Skeletal muscle satellite cell (primary cell): ENCODE measurements around the gene RIPOR3.
"Not testable (repeated sequence)": the region's sequence is repeated elsewhere in the genome, so short reads cannot be mapped to it uniquely, and the experiment has no call there.

Experiments
- H3K27me3 ChIP-seq: 2 replicates; pipeline ENCODE4 v1.7.0; 2013; ENCODE audit warnings: low read length; ENCODE audit not compliant: control insufficient read depth, insufficient read depth
- H3K36me3 ChIP-seq: 2 replicates; pipeline ENCODE4 v1.7.0; 2013; ENCODE audit warnings: mild to moderate bottlenecking, control low read depth, low read length; ENCODE audit not compliant: insufficient read depth
- H3K4me1 ChIP-seq: 2 replicates; pipeline ENCODE4 v1.7.0; 2013; ENCODE audit warnings: low read length; ENCODE audit not compliant: control insufficient read depth, insufficient read depth
- H3K4me2 ChIP-seq: 2 replicates; pipeline ENCODE4 v1.7.0; 2013; ENCODE audit warnings: mild to moderate bottlenecking, low read length
- H3K4me3 ChIP-seq: 2 replicates; pipeline ENCODE4 v1.7.0; 2013; ENCODE audit warnings: low read length
- H3K9ac ChIP-seq: 2 replicates; pipeline ENCODE4 v1.7.0; 2013; ENCODE audit warnings: mild to moderate bottlenecking, low read depth, low read length, moderate library complexity
- H3K9me3 ChIP-seq: replicated peaks from 2 replicates; pipeline ENCODE4 v1.7.0; 2013; ENCODE audit warnings: mild to moderate bottlenecking, control low read depth, low read length

RIPOR3 gene

DNA sequence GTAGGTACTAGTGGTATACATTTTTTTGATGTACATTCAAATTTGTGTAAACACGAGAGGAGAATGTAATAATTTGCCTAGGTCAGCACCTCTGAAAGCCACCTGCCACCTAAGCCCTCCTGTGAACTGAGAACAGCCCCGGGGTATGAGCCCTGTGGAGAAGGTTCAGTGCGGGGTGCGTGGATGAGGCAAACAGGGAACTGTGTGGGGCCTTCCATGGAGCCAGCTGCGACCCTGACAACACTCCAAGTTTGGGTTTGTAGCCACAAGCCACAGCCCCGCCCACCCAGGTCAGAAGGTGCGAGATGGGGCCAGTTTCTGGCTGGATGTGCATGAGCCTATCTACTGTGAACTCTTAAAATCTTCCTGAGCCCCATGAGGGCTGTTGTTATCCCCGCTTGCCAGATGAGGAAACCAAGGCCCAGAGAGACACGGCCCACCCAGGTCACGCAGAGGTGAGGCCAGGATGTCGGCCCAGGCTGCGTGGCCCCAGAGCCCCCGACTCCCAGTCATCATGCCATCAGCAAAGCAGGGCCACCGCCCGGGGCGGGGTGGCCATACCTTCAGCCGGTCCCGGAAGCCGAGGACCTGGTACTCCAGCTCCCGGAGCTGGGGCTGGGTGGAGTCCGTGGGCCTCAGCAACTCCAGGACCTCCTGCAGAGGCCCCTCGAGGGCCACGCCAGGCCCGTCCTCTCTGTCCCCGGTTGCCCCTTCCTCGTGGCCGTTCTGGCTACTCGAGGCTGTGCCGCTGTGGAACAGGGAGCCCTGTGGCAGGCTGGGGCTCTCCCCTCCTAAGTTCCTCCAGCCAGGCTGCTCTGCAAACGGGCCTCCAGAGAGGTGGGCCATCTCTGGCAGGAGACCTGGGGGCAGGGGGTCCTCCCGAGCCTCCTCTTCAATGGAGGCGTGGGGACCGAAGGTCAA is 89.6 kb downstream of the RIPOR3 start:
- Histone ChIP-seq H3K9me3 (no peaks in the 10 kb centered on the region), H3K4me1 (no peaks in the 10 kb centered on the region), H3K4me2 (no peak overlapping the region), H3K36me3 (no peaks in the 10 kb centered on the region), H3K9ac (no peak overlapping the region), H3K27me3 (peaks cover 13% of the 10 kb centered on the region), H3K4me3 (no peak overlapping the region)

DNA sequence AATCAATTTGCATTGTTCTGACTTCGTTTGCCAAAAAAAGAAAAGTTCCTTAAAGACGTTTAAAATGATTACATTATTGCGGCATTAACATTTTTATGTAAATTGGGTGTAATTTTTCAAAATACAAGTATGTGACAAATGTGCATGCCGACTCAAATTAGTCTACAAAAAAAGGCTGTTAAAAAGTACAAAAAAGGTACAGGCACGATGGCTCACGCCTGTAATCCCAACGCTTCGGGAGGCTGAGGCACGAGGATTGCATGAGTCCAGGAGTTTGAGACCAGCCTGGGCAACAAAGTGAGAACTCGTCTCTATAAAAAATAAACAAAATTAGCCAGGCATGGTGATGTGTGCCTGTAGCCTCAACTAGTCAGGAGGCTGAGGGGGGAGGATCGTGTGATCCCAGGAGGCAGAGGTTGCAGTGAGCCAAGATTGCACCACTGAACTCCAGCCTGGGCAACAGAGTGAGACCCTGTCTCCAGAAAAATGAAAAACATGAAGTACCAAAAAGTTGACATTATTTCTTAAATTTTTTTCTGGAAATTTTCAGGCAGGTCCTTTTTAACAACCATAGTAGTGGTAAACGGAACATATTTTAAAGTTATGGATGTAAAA is 91.0 kb downstream of the RIPOR3 start:
- Histone ChIP-seq H3K4me3 (no peak overlapping the region), H3K9ac (no peak overlapping the region)

DNA sequence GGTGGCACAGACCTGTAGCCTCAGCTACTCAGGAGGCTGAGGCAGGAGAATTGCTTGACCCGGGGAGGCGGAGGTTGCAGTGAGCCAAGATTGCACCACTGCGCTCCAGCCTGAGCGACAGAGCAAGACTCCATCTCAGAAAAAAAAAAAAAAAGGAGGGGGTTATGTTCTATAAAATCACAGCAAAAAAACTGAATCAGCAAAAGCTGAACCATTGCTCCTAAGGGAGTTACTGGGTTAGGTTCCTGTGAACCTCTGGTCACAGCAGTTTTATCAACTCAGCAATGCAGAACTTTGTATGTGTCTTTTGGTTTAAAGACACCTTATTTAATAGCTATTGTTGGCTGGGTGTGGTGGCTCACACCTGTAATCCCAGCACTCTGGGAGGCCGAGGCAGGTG is 92.6 kb downstream of the RIPOR3 start:
- not testable (repeated sequence) for H3K36me3 ChIP-seq, H3K4me1 ChIP-seq, H3K9ac ChIP-seq, H3K4me3 ChIP-seq, H3K4me2 ChIP-seq, H3K9me3 ChIP-seq
- peaks cover 37% of the 10 kb centered on the region for H3K27me3 ChIP-seq

More for the DNA sequence above, 91.0 kb downstream of the RIPOR3 start:
- Histone ChIP-seq H3K4me2 (no peak overlapping the region), H3K36me3 (no peaks in the 10 kb centered on the region), H3K9me3 (no peaks in the 10 kb centered on the region), H3K27me3 (peaks cover 26% of the 10 kb centered on the region), H3K4me1 (no peaks in the 10 kb centered on the region)

DNA sequence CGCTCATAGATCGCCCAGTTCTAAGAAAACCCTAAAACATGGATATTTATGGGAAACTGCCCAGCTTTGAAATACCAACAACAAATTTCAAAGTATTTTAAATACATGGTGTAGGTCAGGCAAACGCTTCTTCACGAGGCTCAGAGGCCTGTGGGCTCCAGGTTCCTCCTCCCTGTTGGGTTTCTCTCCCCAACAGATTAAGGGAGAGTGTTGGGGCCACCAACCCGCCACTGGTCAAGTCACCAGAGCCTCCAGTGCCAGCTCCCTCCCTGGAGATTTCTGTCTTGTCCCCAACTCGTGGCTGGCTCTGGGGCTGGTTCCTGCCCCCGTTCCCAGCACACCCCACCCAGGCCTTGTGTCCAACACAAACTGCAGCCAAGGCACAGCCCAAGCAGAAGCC is 93.3 kb downstream of the RIPOR3 start:
- Histone ChIP-seq H3K4me3 (no peak overlapping the region), H3K4me2 (no peak overlapping the region), H3K9ac (no peak overlapping the region), H3K36me3 (no peaks in the 10 kb centered on the region), H3K4me1 (peaks cover 4% of the 10 kb centered on the region), H3K9me3 (no peaks in the 10 kb centered on the region), H3K27me3 (peaks cover 41% of the 10 kb centered on the region)

DNA sequence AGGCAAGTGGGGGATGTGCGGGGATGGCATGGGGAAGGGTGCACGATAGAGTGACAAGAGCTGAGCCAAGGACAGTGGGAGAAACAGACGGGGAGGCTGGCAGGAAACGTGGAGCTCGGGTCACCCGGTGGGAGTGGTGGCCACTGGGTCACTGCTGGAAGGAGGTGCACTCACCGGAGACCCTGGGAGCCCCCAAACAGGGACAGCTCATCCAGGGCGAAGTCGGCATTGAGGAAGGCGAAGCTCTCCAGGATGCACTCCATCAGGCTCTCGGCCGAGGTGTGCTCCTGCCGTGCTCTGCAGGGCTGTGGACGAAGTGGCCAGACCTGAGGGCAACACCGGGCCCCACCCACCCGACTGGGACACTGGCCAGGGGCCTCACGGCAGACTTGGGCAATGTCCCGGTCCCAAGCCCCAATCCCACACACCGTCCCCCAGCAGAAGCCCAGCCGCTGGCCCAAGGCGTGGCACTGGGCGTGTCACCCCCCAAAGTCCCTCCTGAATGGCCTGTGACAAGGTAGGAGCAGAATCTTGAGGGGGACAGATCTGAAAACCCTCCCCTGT is 93.9 kb downstream of the RIPOR3 start:
- Histone ChIP-seq H3K27me3 (peaks cover 45% of the 10 kb centered on the region), H3K9ac (no peak overlapping the region), H3K4me3 (no peak overlapping the region), H3K4me1 (peaks cover 4% of the 10 kb centered on the region), H3K36me3 (no peaks in the 10 kb centered on the region), H3K4me2 (no peak overlapping the region), H3K9me3 (no peaks in the 10 kb centered on the region)

DNA sequence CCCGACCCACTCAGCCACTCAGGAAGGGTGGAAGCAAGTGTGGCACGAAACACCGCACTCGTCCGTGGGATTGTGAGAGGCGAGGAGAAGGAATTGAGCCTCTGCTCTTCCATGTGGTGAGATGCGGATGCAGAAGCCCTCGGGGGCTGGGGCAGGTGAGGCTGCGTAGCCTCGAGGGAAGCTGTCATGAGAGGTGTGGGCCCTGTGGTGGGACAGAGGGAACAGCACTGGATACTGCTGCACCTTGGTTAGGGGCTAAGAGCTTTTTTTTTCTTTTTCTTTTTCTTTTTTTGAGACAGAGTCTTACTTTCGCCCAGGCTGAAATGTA is 94.7 kb downstream of the RIPOR3 start:
- H3K27me3 ChIP-seq: peaks cover 45% of the 10 kb centered on the region
- H3K4me1 ChIP-seq: peaks cover 7% of the 10 kb centered on the region
- H3K4me3 ChIP-seq: no peak overlapping the region
- no peak overlapping the region for H3K4me2 ChIP-seq
- H3K9ac ChIP-seq: no peak overlapping the region
- no peaks in the 10 kb centered on the region for H3K36me3 ChIP-seq
- no peaks in the 10 kb centered on the region for H3K9me3 ChIP-seq

DNA sequence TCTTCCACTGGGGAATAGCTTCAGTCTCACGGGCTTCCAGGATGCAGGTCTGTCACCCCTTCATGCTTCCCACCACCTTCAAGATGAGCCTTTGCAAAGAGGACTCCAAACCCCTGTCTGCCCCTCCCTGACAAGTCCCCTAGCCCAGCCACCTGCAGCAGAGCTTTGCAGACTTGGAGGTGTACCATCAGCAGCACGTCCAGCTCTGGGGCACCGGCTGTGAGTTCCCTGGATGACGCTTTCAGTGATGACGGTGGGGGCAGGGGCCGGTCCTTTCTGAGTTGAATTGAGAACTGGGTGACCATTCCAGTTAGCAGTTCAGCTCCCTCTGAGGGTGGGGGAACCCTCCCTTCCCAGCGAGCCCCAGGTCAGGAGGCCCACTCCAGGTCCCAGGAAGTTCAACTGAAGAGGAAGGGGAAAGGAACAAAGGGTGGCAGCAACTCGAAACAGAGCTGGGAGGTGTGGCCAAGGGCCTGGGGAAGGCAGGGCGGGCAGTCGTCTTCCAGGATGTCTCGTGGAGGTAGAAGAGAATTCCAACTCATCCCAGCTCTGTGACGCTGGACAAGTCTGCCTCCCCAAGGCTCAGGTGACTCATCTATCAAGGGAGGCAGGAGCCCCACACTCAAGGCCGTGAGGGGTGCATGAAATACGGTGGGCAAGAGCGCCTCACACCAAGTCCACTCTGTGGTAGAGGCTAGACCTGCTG is 95.2 kb downstream of the RIPOR3 start:
- H3K4me2 ChIP-seq: no peak overlapping the region
- H3K4me3 ChIP-seq: no peak overlapping the region
- no peak overlapping the region for H3K9ac ChIP-seq
- H3K4me1 ChIP-seq: peaks cover 7% of the 10 kb centered on the region
- no peaks in the 10 kb centered on the region for H3K9me3 ChIP-seq
- H3K36me3 ChIP-seq: no peaks in the 10 kb centered on the region
- peaks cover 45% of the 10 kb centered on the region for H3K27me3 ChIP-seq

DNA sequence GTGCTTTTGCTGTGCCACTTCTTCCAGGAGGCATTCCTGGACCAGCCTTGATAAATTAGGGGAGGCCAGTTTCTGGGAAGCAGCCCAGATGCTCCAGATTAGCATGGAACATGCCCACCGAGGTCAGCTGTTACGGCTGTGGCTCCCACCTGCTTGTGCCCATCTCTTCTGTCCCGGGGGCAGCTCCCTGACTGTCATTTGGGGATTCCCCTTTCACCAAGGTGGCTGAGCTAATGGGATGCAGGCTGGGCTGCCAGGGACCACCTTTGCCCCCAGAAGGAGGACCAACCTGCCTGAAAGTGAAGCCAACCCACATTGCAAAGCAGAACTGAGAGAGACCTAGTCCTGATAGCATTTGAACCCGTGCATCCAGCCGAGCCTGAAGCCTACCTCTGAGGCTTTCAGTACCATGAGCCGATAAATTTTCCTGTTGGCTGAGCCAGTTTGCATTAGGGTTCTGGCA is 95.9 kb downstream of the RIPOR3 start:
- Histone ChIP-seq H3K4me3 (no peak overlapping the region), H3K9me3 (no peaks in the 10 kb centered on the region), H3K4me2 (no peak overlapping the region), H3K4me1 (peaks cover 7% of the 10 kb centered on the region), H3K27me3 (peaks cover 45% of the 10 kb centered on the region), H3K9ac (no peak overlapping the region), H3K36me3 (peaks cover 4% of the 10 kb centered on the region)

DNA sequence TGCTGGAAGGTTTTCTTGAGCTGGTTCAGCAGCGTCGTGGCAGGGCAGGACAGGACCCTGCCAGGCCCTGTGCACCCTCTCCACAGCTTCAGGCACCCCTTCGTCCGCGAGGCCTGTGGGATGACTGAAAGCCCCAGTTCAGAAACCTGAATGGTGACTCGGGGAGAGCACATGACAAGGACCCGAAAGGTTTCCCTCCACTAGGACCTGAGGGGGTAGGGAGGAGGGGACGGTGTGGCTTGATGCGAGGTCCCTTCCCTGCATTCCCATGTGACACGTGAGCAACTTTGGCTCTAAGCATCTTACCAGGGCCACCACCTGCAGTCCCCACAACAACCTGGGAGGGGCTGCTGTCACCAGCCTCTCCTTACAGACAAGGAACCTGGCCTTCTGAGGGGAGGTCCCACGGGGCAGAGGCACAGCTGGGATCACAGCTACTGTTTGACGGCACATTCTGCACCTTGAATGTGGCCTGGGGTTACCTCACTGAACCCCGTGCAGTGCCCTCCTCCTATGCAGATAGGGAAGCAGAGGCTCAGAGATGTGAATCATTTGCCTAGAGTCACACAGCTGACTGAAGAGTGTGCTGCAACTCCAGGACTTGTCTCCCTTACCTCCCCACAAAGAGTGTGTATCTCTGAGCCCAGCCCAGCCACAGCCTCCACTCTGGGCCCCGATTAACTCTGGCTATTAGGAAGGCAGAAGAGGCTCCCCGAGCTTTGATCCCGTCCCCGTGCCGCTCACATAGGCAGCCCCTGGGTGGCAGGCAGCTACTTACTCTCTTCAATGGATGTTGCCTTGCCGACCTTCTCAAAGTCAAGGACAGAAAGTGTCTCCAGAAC is 96.5 kb downstream of the RIPOR3 start:
- Histone ChIP-seq H3K4me1 (peaks cover 7% of the 10 kb centered on the region), H3K36me3 (peaks cover 11% of the 10 kb centered on the region), H3K9me3 (no peaks in the 10 kb centered on the region), H3K9ac (no peak overlapping the region), H3K27me3 (peaks cover 42% of the 10 kb centered on the region), H3K4me2 (no peak overlapping the region), H3K4me3 (no peak overlapping the region)

DNA sequence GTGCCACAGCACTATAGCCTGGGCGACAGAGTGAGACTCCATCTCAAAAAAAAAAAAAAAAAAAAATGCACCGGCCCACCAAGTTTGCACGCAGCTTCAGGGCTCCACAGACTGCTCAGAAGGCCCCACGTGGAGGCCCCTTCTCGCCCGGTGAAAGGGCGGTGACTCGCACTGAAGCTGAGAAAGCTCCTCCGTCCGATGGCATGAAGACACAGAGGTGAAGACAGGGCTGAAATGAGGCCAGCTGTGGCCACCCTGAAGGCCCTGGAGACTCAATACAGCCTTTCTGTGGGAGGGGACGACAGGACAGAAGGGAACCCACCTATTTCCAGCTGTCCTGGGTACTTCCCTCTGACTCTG is 97.1 kb downstream of the RIPOR3 start:
- H3K4me3 ChIP-seq: no peak overlapping the region
- peaks cover 38% of the 10 kb centered on the region for H3K27me3 ChIP-seq
- no peaks in the 10 kb centered on the region for H3K9me3 ChIP-seq
- peaks cover 7% of the 10 kb centered on the region for H3K4me1 ChIP-seq
- no peak overlapping the region for H3K9ac ChIP-seq
- H3K4me2 ChIP-seq: no peak overlapping the region
- peaks cover 16% of the 10 kb centered on the region for H3K36me3 ChIP-seq

DNA sequence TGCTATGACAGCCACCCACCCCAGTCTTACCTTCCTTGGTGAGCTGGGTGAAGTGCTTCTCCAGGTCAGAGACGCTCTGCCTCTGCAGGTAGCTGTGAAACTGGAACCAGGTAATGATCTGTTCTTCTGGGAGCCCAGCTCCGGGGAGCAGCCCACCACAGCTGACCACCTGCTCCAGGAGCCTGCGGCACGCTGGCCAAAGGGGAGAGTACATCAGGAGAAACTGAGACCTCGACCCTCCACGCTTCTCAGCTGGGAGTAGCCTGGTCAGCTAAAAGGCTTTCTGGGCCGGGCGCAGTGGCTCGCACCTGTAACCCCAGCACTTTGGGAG is 98.4 kb downstream of the RIPOR3 start:
- Histone ChIP-seq H3K9ac (no peak overlapping the region), H3K36me3 (peaks cover 20% of the 10 kb centered on the region), H3K9me3 (no peaks in the 10 kb centered on the region), H3K4me3 (no peak overlapping the region), H3K4me1 (peaks cover 7% of the 10 kb centered on the region), H3K4me2 (no peak overlapping the region), H3K27me3 (peaks cover 32% of the 10 kb centered on the region)
